NCI-H128 (cell line): ENCODE data around the gene PARVB.

ENCODE experiments used
- DNase-seq: peaks from one replicate; lab custom pipeline; 2025; ENCODE audit not compliant: unreplicated experiment; lab: John Stamatoyannopoulos, UW

Gene PARVB, protein sequence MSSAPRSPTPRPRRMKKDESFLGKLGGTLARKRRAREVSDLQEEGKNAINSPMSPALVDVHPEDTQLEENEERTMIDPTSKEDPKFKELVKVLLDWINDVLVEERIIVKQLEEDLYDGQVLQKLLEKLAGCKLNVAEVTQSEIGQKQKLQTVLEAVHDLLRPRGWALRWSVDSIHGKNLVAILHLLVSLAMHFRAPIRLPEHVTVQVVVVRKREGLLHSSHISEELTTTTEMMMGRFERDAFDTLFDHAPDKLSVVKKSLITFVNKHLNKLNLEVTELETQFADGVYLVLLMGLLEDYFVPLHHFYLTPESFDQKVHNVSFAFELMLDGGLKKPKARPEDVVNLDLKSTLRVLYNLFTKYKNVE

DNA sequence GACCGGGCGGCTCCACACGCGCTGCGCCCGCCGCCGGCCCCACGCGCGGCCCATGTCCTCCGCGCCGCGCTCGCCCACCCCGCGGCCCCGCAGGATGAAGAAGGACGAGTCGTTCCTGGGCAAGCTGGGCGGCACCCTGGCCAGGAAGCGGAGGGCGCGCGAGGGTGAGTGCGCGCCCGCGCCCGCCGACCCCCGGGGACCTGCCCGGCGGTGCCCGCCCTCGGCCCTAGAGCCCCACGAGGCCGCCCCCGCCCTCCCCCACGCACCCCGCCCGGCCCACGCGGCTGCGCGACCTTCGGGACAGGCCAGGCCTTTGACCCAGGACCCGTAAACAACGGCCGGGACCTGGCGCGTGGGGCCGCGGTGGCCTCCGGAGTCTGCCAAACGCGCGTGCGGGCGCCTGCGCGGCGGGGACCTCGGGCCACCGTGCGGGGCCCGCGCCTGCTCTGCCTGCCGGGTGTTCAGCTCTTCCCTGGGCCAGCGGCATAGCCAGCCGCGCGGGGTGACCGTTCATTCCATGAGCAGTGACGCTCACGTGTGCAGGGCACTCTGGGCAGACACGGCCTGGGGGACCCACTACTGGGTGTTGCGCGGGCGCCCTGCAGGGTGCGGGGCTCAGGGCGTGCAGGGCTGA lies at the start of gene PARVB:
PARVB (plus strand) TSS at position 15 of the 634 bp plus-strand sequence; CDS start at position 53, 38 bp downstream.
- DNase-seq: no peak

DNA sequence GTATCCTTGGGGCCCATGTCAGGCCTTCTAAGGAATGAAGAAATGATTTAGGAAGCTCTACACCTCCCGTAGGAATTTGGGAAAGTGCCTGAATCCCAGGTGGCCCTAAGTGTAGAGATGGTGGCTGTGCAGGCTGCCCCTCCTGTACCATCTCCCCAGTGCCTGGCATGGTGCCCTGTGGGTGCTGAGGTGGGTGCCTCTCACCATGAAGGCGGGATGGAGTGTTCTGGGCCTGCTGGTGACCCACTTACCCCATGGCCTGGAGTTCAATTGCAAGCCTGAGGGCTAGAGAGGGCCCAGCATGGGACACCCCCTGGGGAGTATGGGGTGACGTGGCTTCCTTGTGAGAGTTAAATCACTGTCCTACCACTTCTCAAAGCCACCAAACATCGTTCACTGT lies 49.1 kb upstream of the PARVB start:
- DNase-seq: no peak

DNA sequence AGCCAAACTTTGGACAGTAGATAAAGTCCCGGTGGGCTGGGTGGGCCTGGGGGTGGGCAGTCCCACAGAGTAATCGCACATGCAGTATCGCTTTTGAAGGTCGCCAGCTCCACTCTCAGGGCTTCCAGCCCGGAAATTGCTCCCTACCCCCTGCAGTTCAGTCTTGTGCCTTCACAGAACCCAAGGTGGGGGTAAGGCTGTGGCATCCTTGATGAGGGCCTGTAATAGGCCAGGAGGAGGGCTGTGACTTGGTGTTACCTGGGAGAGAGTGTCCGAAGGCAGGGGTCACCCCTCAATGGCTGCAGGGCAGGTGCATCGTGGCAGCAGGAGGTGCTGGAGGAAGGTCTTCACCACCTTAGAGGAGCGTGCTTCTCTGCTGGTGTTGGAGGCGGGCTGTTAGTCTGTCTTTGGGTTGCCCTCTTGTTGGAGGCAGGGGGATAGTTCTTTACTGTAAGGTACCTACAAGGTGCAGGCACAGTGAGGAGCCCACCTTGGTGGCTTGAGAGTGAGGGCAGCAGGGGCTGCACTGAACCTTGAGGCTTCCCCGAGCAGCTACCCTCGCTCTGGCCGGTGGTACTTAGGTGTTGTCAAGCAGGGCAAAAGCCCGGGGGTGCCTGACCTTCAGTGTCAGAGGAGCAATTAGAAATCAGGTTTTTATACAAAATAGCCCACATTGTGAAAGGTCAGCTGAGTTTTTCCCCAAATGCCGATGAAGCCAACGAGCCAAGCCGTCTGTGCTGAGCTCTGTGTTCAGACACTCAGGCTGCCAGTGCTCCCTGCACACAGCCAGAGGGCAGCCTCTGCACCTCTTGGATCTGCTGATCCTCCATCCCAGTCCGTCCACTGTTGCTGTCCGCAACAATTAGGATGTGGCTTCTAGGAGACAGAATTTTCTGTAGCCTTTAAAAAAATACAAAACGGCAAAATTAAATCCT lies 47.0 kb upstream of the PARVB start:
- no peak for DNase-seq

DNA sequence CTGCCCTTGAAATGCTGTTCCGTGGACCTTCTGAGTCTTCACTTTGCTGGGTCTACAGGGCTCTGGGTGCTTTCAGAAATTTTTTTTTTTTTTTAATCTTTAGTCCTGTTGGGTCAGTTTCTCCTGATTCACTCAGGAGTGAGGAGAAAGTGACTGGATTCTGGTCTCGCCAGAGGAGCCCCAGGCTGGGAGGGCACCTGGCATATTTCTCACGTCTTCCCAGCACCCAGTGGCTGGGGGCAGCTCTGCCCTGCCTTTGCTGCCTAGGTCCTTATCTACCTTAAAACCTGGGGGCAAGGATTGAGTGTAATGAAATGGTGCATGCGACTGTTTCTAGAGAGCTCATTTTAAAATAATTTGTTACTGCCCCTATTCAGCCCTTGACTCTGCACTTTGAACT lies 45.5 kb upstream of the PARVB start:
- DNase-seq: no peak

DNA sequence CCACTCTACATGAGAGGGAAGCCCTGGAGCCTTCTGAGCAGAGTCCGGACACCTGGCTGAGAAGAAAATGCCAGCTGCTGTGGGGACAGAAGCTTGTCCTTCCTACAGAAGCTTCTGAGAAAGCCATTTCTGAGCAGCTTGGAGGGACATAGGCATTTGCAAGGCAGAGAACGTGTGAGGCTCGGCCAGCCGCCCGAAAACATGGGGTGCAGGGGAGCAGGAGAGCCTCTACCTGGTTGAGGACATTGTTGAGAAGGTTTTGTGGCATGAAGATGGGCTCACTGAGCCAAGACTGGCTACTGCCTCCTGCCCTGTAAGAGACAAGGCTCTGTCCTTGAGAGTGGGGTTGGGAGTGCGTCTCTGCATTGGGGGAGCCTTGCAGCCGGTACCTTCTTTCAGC lies 43.5 kb upstream of the PARVB start:
- DNase-seq: no peak

DNA sequence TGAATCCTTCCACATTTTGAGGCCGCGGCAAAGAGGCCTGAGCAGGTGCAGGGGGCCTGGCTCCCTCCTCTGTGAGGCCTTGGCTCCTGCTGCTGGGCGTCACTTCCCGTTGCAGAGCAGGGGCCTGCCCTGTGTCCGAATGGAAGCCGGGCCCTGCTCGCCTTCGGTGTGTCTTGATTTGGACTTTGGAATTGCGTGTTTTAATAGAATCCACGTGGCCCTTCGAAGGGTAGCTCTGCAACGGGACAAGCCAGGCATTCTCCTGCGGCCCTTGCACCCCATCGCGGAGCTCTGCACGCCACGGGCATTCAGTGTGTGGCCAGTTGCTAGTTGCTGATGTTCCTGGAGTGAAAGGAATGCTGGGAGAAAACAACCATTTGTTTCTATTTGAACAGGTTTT lies 43.1 kb upstream of the PARVB start:
- DNase-seq: no peak

DNA sequence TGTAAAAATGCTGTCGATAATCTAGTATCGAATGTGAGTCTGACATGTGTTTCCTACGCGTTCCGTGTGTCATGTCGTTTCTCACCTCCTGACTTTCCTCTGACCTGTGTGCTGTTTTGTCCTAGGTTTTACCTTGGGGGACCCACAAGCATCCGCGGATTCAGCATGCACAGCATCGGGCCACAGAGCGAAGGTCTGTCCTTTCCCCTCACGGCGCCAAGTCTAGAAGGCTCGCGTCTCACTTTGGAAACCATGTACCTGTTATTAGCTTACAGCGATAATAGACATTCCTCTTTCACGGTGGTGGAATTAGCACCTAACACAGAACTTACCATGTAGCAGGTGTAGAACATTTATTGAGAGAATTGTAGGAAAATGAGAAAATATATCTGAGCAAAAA lies 40.3 kb upstream of the PARVB start:
- DNase-seq: no peak

DNA sequence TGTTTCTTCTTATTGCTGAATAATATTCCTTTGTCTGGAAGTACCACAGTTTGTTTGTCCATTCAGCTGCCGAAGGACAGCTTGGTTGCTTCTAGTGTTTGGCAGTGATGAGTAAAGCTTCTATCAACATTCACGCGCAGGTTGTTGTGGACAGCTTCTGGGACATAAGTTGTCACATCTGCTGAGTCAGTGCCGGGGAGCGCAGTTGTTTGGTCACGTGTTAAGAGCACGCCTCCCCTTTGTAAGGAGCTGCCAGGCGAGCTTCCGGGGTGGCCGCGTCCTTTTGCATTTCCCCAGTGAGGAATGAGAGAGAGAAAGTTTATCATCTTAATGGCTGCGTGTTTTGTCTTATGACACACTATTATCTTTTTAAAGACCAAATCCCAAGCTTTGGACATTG lies 38.6 kb upstream of the PARVB start:
- no peak for DNase-seq

DNA sequence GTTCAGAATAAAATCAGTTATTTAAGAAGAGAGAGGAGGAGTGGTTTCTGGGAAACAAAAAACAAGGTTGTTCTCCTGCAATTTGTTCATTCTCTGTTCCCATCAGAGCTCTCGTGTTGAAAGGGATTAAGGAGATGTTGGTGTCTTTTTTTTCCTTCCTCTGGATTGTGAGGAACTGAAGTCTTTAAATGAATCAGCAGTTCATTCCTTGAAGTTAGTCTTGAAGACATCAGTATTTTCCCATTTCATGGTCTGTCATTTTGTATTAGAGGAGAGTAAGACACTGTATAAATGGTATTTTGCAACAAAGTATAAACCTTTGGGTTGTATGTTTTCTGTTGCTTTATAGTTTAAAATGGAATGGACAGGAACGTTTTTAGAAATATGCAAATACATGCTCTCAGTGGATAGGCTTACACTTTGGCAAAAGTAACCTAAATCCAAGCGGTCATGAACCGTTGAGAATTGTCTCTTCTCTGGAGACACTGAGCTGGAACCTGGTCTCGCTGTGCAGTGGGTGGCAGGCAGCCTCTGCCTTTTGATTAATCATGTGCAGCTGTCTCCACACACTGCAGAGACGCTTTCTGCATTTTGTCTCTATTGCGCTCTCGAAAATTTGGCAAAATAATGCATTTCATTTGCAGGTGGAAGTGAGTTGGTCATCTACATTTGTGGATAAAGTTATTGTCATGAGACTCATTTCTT lies 35.8 kb upstream of the PARVB start:
- DNase-seq: no peak

DNA sequence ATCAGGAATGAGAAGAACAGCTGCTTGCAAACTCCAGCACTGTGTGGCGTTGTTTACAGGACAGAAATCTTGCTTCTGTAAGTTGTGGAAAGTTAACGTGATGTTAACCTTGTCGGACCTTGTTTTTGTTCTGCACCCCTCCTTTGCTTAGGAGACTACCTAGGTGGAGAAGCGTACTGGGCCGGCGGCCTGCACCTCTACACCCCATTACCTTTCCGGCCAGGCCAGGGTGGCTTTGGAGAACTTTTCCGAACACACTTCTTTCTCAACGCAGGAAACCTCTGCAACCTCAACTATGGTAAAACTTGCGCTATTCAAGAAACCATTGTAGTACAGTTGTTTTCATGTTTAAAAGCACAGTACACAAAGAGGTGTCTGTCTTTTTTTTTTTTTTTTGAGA lies 35.1 kb upstream of the PARVB start:
- no peak for DNase-seq

DNA sequence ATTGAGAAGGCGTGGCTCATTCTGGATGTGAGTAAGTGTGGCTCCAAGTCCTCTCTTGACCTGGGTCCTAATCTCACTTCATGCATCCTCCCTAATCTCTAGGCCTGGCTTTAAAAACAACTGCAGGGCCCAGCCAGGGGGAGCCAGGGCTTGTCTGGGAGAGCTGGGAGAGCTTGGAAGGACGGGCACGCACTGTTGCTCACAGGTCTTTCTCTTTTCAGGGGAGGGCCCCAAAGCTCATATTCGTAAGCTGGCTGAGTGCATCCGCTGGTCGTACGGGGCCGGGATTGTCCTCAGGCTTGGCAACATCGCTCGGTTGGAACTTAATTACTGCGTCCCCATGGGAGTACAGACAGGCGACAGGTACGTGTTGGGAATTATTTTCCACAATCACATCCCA lies 34.1 kb upstream of the PARVB start:
- DNase-seq: no peak

DNA sequence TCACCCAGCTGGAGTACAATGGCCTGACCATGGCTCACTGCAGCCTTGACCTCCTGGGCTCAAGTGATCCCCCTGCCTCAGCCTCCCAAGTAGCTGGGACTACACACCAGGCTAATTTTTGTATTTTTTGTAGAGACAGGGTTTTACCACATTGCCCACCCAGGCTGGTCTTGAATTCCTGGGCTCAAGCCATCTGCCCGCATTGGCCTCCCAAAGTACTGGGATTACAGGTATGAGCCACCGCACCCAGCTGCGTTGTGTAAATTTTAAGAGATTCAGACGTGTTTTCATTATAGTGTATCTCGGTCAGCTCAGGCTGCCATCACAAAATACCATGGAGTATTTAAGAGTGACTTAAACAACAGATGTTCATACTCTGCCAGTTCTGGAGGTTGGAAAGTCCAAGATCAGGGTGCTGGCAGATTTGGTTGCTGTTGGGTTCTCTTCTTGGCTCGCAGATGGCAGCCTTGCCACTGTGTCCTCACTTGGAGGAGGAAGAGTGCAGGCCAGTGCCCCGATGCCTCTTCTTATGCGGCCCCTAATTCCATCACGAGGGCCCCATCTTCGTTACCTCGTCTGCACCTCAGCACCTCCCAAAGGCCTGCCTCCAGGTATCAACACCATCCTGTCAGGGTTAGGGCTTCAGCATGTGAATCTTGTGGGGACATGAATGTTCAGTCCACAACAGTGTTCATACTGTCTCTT lies 32.6 kb upstream of the PARVB start:
- DNase-seq: no peak

DNA sequence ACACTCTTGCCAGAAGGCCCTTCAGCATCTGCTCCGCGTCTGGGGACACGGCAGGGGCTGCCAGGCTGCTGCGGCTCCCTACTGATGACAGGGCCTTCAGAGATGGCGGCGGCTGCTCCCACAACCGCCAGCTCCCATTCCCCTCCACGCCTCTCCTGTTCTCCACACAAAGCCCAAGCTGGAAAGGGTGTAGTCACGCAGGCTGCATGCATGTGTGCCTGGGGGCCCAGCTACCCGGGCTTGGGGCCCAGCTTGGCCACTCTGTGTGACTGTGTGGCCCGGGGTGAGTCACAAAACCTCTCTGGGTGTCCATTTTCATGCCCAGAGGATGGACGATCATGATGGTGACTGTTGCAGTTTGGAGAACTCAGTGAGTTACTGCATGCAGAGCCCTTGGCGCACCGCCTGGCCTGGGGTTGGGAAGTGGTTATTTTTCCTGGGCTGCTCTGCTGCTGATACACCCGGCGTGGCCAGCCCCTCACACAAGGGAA lies 31.7 kb upstream of the PARVB start:
- no peak for DNase-seq

DNA sequence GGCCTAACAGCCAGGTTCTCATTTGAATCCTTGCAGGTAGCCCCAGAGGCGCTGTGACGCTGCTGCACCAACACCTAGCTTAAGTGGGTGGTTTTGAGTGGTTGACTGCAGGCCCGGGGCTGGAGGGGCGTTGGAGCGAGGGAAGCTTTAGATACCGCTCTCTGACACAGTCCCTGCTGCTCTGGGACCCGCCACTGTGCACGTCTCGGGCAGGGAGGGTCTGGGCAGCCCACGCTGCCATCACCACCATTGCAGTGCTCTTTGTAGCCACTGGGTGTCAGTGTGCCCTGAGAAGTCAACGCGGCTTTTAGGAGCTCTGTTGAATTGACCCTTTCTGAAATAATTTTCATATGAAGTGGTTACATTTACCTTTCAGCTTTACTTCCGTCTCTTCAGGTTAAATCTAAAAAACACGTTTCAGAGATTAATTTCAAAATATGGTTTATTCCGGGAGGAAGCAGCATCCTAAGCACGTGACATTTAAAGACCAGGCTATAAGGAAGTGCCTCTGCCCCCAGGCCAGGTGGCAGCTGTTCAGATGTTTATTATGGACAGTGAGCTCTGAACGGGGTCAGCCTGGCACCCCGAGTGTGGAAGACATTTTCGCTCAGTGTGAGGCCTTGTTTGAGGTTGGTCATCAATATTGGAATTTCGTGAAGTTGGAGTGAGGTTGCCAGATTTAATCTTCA lies 30.9 kb upstream of the PARVB start:
- DNase-seq: peak; percentile 12

DNA sequence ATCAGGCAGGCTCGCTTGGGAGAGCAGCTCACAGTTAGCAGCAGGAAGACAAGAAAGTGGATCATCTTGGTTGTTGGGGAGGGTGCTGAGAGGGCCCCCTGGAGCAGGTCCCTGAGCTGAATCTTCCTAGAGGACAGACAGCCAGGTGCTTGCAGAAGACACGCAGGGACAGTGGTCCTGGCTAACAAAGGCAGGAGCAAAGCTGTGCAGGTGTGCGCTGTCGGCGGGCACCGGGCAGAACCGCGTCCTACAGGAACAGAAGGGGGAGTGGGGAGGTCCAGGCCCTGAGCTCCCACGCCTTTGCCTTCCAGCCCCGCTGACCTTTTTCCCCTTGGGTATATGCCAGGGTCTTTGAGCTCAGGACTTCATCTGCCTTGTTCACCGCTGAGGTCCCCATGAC lies 30.1 kb upstream of the PARVB start:
- DNase-seq: no peak

DNA sequence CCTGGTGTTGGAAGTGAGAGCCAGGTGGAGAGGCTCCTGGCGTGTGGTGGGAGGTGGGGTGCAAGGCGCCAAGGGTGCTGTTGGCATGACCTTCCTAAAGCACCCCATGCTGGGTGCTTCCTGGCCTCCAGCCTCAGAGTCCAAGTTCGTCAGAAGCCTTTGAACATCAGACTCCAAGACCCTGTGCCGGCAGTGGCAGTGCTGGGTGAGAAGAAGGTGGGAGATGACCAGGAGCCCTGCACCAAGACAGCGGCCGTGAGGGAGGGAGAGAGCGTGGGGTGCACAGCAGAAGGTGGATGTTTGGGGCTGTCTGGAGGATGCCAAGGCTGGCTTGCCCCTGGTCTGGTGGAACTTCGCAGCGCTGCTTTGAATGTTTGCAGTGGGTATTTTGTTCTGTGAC lies 29.7 kb upstream of the PARVB start:
- no peak for DNase-seq

DNA sequence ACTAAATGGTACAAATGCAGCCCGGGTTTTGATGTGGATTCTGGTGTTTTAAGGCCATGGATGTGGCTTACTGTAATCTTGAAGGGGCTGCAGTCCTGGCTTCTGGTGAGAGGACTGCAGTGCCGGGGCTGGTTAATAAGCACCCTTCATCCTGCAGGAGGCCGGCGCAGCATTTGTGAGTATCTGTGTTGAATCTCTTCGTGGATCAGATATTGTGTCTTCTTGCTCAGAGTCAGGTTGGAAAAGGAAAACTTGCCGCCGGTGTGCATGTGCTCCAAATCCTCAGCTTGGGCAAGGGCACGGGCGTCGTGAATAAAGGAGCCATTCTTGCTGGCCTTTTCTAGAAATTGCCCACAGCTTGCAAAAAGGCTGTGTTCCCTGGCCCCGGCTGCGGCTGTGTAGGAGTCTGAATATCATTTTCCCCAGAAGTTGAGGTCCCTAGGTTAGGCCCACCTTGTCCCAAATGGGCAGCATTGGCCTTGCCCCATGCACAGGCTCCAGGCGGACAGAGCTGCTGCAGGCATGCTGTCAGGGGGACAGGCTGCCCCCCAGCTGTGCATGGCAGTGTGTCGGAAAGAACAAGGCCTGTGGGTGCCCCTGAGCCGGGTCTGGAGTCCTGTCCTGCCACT lies 28.9 kb upstream of the PARVB start:
- DNase-seq: no peak

DNA sequence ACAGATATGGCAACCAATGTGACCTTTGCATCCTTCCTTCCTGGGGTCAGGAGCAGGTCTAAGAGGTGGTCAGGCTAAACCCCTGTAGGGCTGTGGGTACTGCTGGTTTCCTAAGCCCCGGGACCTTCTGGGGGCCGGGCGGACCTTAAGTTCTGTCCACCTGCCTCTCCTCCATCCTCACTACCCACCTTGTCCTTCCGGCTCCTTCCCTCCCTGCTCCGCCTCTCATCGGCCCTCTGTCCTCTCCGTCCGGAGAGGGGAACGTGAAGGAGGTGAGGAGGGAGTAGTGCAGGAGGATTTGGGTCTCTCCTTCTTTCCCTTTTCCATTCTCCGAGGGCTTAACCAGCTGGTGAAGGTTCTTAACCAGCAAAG lies 28.3 kb upstream of the PARVB start:
- DNase-seq: no peak
